ENCODE measurements around the gene PTPDC1. TPM values are rescaled to one million over a fixed set of nuclear protein-coding genes. Genes with fewer than 3 reads are reported as not detected.
A peak's percentile ranks its signal among the peaks of the same experiment; 100 is the strongest.

PTPDC1 gene, protein sequence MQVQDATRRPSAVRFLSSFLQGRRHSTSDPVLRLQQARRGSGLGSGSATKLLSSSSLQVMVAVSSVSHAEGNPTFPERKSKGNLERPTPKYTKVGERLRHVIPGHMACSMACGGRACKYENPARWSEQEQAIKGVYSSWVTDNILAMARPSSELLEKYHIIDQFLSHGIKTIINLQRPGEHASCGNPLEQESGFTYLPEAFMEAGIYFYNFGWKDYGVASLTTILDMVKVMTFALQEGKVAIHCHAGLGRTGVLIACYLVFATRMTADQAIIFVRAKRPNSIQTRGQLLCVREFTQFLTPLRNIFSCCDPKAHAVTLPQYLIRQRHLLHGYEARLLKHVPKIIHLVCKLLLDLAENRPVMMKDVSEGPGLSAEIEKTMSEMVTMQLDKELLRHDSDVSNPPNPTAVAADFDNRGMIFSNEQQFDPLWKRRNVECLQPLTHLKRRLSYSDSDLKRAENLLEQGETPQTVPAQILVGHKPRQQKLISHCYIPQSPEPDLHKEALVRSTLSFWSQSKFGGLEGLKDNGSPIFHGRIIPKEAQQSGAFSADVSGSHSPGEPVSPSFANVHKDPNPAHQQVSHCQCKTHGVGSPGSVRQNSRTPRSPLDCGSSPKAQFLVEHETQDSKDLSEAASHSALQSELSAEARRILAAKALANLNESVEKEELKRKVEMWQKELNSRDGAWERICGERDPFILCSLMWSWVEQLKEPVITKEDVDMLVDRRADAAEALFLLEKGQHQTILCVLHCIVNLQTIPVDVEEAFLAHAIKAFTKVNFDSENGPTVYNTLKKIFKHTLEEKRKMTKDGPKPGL
- 1 to 10 TPM; 6.3 to 7.2 TPM for total RNA-seq

DNA sequence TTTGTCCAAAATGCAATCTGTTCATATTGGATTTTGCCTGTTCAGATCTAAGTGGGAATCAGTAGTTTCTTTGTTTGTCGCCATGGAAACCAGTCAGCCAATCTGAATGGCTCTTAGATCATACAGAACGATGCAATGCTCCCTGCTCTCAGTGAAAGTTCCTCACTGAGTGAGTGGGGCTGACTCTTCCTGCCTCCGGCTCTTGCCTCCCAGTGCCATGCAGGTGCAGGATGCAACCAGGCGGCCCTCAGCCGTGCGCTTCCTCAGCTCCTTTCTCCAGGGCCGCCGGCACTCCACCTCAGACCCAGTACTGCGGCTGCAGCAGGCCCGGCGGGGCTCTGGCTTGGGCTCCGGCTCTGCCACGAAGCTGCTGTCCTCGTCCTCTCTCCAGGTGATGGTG, at the start of gene PTPDC1:
TSS of gene PTPDC1 (plus strand) at position 151 of the 400 bp plus-strand sequence. CDS start at position 218, 67 bp downstream.
- ATAC-seq (ENCODE audit: low read depth) (no peak), DNase-seq (no peak)
- Mint-ChIP-seq H3K9me3 (no peaks in the 10 kb centered on the region), H3K4me1 (peaks cover 1% of the 10 kb centered on the region), H3K4me3 (no peak within 1 kb of the TSS), H3K27me3 (no peaks in the 10 kb centered on the region), H3K27ac (no peak within 1 kb of the TSS), H3K36me3 (peaks cover 7% of the 10 kb centered on the region)
- POLR2A ChIA-PET = no interaction called here

DNA sequence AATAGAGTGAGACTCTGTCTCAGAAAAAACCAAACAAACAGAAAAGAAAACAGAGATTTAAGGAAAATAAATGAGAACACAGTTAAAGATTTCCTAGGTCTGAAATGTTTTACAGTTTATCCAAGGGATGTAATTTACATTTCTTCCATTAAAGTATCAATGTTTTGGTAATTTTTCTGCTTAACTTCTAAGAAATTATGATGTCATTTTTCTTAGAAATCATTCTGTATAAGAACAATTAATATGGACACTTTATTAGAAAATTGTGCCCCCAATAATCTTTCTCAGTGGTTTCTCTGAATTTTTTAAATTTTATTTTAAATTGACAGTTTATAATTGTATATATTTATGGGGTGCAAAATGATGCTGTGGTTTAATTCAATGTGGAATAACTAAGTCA, 49.8 kb upstream of the PTPDC1 start:
- DNase-seq (no peak), ATAC-seq (ENCODE audit: low read depth) (no peak)
- POLR2A ChIA-PET = no interaction called here
- no peaks in the 10 kb centered on the region for H3K9me3 Mint-ChIP-seq
- H3K4me1 Mint-ChIP-seq = peaks cover 12% of the 10 kb centered on the region
- no peak overlapping the region for H3K4me3 Mint-ChIP-seq
- H3K27ac Mint-ChIP-seq = no peak overlapping the region
- H3K36me3 Mint-ChIP-seq = peaks cover 9% of the 10 kb centered on the region
- no peaks in the 10 kb centered on the region for H3K27me3 Mint-ChIP-seq

- ATAC-seq (ENCODE audit: low read depth) (no peak), DNase-seq (no peak)
- POLR2A ChIA-PET = no interaction called here
- H3K36me3 Mint-ChIP-seq = peaks cover 9% of the 10 kb centered on the region
- no peaks in the 10 kb centered on the region for H3K9me3 Mint-ChIP-seq
- H3K27me3 Mint-ChIP-seq = peaks cover 2% of the 10 kb centered on the region
- no peak overlapping the region for H3K27ac Mint-ChIP-seq
- no peaks in the 10 kb centered on the region for H3K4me1 Mint-ChIP-seq
- H3K4me3 Mint-ChIP-seq = no peak overlapping the region
Measured at GRCh38 chr9:94039786-94040185, 44.5 kb upstream of the PTPDC1 start.

- Mint-ChIP-seq H3K36me3 (peaks cover 5% of the 10 kb centered on the region), H3K4me3 (no peak overlapping the region), H3K4me1 (no peaks in the 10 kb centered on the region), H3K27me3 (peaks cover 2% of the 10 kb centered on the region), H3K9me3 (no peaks in the 10 kb centered on the region), H3K27ac (no peak overlapping the region)
- ATAC-seq (ENCODE audit: low read depth) (no peak), DNase-seq (no peak)
- POLR2A ChIA-PET = no interaction called here
Measured at GRCh38 chr9:94042516-94043360, 41.5 kb upstream of the PTPDC1 start.

DNA sequence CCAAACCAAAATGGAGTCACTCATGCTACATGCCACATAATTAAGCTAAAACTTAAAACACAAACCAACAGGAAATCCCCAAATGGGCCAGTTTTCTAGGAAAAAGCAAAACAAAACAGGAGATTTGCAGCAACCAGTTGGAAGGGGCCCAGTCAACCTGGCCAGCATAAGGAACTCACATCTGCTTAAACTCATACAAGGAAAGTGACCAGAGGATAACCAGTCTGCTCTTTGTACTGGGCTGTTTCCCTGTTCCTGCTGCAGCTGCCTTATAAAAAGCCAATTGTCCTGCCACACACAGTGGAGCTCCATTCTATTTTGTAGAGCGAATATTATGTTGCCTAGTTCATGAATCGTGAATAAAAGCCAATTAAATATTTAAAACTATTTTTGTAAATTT, 29.5 kb upstream of the PTPDC1 start:
- H3K9me3 Mint-ChIP-seq = peaks cover 1% of the 10 kb centered on the region
- POLR2A ChIA-PET = no interaction called here
- ATAC-seq (ENCODE audit: low read depth) = no peak

DNA sequence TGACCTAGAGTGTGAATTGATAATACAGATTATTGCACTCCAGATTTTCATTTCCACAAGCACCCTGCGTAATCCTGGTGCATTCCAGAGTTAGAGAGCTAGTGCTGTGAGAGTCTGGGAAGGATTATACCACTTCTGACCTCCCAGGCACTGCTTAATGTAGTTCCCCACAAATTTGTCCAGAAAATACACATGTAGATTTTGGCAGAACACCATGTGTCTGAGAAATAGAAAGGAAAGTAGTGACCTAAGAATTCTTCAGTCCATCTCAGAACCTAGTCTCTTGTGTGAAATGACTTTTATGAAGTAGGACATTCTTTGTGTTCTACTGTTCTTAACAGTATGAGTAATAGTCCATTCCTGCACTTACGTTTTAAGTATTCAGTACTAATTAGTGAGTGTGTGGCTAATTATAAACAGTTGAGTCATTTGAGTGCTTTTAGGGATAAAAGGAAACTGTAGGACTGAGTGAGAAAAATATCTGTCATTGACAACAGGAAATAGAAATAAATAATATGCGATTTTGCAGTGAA, 27.8 kb upstream of the PTPDC1 start:
- H3K27ac Mint-ChIP-seq = no peak overlapping the region
- H3K9me3 Mint-ChIP-seq = peaks cover 3% of the 10 kb centered on the region
- H3K4me3 Mint-ChIP-seq = no peak overlapping the region
- POLR2A ChIA-PET = interaction anchor here (0.7 kb wide), 1 partner anchor 905 kb away, joined by 3 read pairs; no protein-coding TSS in a partner anchor
- peaks cover 2% of the 10 kb centered on the region for H3K4me1 Mint-ChIP-seq
- DNase-seq = no peak
- H3K27me3 Mint-ChIP-seq = no peaks in the 10 kb centered on the region
- ATAC-seq (ENCODE audit: low read depth) = no peak
- H3K36me3 Mint-ChIP-seq = peaks cover 14% of the 10 kb centered on the region

More for the DNA sequence above, 29.5 kb upstream of the PTPDC1 start:
- peaks cover 12% of the 10 kb centered on the region for H3K36me3 Mint-ChIP-seq
- H3K27me3 Mint-ChIP-seq = no peaks in the 10 kb centered on the region
- H3K4me1 Mint-ChIP-seq = peaks cover 2% of the 10 kb centered on the region
- DNase-seq = no peak
- H3K27ac Mint-ChIP-seq = no peak overlapping the region
- H3K4me3 Mint-ChIP-seq = no peak overlapping the region

- POLR2A ChIA-PET = no interaction called here
- Mint-ChIP-seq H3K4me3 (no peak overlapping the region), H3K27ac (no peak overlapping the region), H3K4me1 (peaks cover 2% of the 10 kb centered on the region), H3K9me3 (peaks cover 9% of the 10 kb centered on the region), H3K36me3 (peaks cover 18% of the 10 kb centered on the region), H3K27me3 (no peaks in the 10 kb centered on the region)
- DNase-seq (no peak), ATAC-seq (ENCODE audit: low read depth) (no peak)
Measured at GRCh38 chr9:94057918-94058317, 26.3 kb upstream of the PTPDC1 start.

GRCh38 chr9:94061864-94062263, 22.4 kb upstream of the PTPDC1 start:
- DNase-seq (no peak), ATAC-seq (ENCODE audit: low read depth) (no peak)
- Mint-ChIP-seq H3K27me3 (no peaks in the 10 kb centered on the region), H3K36me3 (peaks cover 18% of the 10 kb centered on the region), H3K27ac (no peak overlapping the region), H3K4me1 (peaks cover 5% of the 10 kb centered on the region), H3K9me3 (peaks cover 8% of the 10 kb centered on the region), H3K4me3 (no peak overlapping the region)
- POLR2A ChIA-PET = no interaction called here

DNA sequence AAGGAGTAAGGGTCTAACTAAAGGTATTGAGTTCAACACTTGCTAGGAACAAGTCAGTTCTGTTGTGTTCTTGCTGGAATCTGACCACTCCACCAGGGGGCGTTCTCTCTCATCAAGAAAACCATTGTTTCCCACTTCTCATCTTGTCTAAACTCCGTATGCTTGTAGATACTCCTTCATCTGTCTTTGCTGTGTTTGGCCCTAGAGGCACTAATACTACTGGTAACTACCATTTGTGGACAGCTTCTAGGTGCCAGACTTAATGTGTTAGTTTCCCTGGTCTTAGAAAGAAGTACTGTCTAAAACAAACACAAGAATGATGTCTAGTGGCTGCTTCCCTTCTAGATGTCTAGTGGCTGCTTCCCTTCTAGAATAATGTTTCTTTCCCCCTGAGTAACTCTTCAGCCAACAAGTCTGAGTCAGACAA, 18.7 kb upstream of the PTPDC1 start:
- Mint-ChIP-seq H3K36me3 (peaks cover 9% of the 10 kb centered on the region), H3K9me3 (peaks cover 7% of the 10 kb centered on the region), H3K27me3 (no peaks in the 10 kb centered on the region), H3K4me3 (no peak overlapping the region), H3K27ac (peak overlapping the region; percentile 66), H3K4me1 (peaks cover 5% of the 10 kb centered on the region)
- DNase-seq = peak; percentile 56
- POLR2A ChIA-PET = no interaction called here
- ATAC-seq (ENCODE audit: low read depth) = no peak

DNA sequence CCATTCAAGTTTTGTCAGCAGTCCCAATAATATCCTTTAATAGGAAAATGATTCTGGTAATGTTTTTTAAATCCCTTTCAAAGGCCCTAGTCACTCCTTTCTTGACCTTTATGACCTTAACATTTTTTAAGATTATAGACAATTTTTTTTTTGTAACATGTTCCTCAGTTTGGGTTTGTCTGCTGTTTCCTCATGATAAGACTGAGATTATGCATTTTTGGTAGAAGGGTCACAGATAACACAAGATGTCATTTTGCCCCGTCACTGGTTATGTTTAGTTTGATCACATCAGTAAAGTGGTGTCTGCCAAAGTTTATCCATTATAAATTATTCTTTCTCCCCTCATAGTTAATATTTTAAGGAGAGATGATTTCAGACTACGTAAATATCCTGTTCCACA, 16.0 kb upstream of the PTPDC1 start:
- POLR2A ChIA-PET = no interaction called here
- Mint-ChIP-seq H3K9me3 (no peaks in the 10 kb centered on the region), H3K4me1 (peaks cover 5% of the 10 kb centered on the region), H3K27me3 (no peaks in the 10 kb centered on the region), H3K27ac (no peak overlapping the region), H3K36me3 (peaks cover 14% of the 10 kb centered on the region), H3K4me3 (no peak overlapping the region)
- ATAC-seq (ENCODE audit: low read depth) (no peak), DNase-seq (no peak)

- ATAC-seq (ENCODE audit: low read depth) = no peak
- POLR2A ChIA-PET = no interaction called here
- no peak for DNase-seq
- Mint-ChIP-seq H3K4me3 (no peak overlapping the region), H3K4me1 (peaks cover under 1% of the 10 kb centered on the region), H3K27me3 (no peaks in the 10 kb centered on the region), H3K27ac (no peak overlapping the region), H3K9me3 (no peaks in the 10 kb centered on the region), H3K36me3 (peaks cover 14% of the 10 kb centered on the region)
Measured at GRCh38 chr9:94076557-94076956, 7.7 kb upstream of the PTPDC1 start.

DNA sequence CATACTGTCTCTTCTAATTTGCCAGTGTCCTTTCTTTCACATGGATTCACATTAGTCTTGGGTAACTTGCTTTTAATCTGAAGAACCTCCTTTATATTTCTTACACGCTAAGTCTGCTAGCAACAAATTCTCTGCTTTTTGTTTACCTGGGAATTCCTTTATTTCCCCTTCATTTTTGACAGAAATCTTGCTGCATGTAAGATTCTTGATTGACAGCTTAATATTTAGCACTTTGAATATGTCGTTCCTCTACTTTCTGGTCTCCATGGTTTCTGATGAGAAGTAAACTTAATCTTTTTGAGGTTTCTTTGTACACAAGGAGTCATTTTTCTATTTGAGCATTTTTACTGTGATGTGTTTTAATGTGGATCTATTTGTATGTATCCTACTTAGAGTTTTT, 6.2 kb upstream of the PTPDC1 start:
- ATAC-seq (ENCODE audit: low read depth) (no peak), DNase-seq (no peak)
- Mint-ChIP-seq H3K4me1 (peaks cover 1% of the 10 kb centered on the region), H3K4me3 (no peak overlapping the region), H3K27ac (no peak overlapping the region), H3K9me3 (no peaks in the 10 kb centered on the region), H3K36me3 (peaks cover 6% of the 10 kb centered on the region), H3K27me3 (no peaks in the 10 kb centered on the region)
- POLR2A ChIA-PET = no interaction called here

DNA sequence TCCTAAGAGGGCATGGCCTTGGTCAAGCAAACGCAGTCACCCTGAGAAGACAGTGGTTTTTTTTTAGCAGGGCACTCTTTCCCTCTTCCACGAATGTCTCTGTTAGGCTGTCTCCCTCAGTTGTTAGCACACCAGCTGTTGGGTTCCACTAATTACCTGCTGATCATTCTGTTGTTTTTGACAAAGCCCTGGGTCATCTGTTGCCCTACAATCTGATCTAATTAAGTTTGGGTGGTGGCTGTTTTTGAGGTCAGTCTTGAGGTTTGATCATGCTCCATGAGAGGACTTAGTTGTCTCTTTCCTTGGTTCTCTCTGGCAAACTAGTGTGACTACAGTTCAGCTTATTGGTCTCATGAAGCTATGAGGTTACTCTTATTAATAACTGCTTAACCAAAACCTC, 5.0 kb upstream of the PTPDC1 start:
- no peaks in the 10 kb centered on the region for H3K27me3 Mint-ChIP-seq
- H3K9me3 Mint-ChIP-seq = no peaks in the 10 kb centered on the region
- no peak for ATAC-seq (ENCODE audit: low read depth)
- H3K4me1 Mint-ChIP-seq = peaks cover 1% of the 10 kb centered on the region
- DNase-seq = no peak
- H3K4me3 Mint-ChIP-seq = no peak overlapping the region
- peaks cover 6% of the 10 kb centered on the region for H3K36me3 Mint-ChIP-seq
- no peak overlapping the region for H3K27ac Mint-ChIP-seq
- POLR2A ChIA-PET = no interaction called here
